Left kidney (tissue), 2 donors: ENCODE data around the gene EIPR1. TPM values are rescaled to one million over a fixed set of nuclear protein-coding genes. Genes with fewer than 3 reads are reported as not detected.

Experiments
- DNase-seq: peaks from one replicate; pipeline ENCODE4 v3.0.0-alpha.2; 2013
- polyA plus RNA-seq: library from polyadenylated mRNA; unstranded; fragments of 120-200 nt; gene quantifications from one replicate; pipeline ENCODE4 v1.2.1, GENCODE V29; 2013; ENCODE audit not compliant: insufficient read length

Gene EIPR1
- polyA plus RNA-seq, 1 donor = 26.3 TPM

GRCh38 chr2:3148716-3149115, 228.9 kb downstream of the EIPR1 start:
- DNase-seq = no peak

- no peak for DNase-seq
These were observed 229.7 kb downstream of the EIPR1 start for GRCh38 chr2:3147651-3148530.

- DNase-seq = no peak
These were observed 230.6 kb downstream of the EIPR1 start for GRCh38 chr2:3146772-3147650.

- no peak for DNase-seq
These were observed 231.4 kb downstream of the EIPR1 start for GRCh38 chr2:3146175-3146574.

GRCh38 chr2:3145471-3146021, 232.1 kb downstream of the EIPR1 start:
- no peak for DNase-seq

GRCh38 chr2:3144856-3145255, 232.8 kb downstream of the EIPR1 start:
- no peak for DNase-seq

GRCh38 chr2:3143602-3144001, 234.0 kb downstream of the EIPR1 start:
- DNase-seq = no peak

- DNase-seq = no peak
These were observed 234.6 kb downstream of the EIPR1 start for GRCh38 chr2:3142961-3143571.

GRCh38 chr2:3142210-3142609, 235.4 kb downstream of the EIPR1 start:
- no peak for DNase-seq

- DNase-seq = no peak
These were observed 235.9 kb downstream of the EIPR1 start for GRCh38 chr2:3141696-3142095.

GRCh38 chr2:3139906-3140305, 237.7 kb downstream of the EIPR1 start:
- no peak for DNase-seq

Other genes with a start within 250 kb of the EIPR1 start
- gene TRAPPC12, start 1.9 kb upstream of the EIPR1 start, polyA plus RNA-seq = 99.9 TPM
- 72.0 TPM for gene ADI1, start 141.7 kb upstream of the EIPR1 start, polyA plus RNA-seq
- 21.2 TPM for gene RNASEH1, start 180.5 kb upstream of the EIPR1 start, polyA plus RNA-seq
- 1,541 TPM for gene RPS7, start 197.4 kb upstream of the EIPR1 start, polyA plus RNA-seq
- gene COLEC11, start 217.3 kb upstream of the EIPR1 start, polyA plus RNA-seq = 3.4 TPM